ENCODE data around the gene S100A6.
A peak's percentile ranks its signal among the peaks of the same experiment; 100 is the strongest.
"Not testable (repeated sequence)": the region's sequence is repeated elsewhere in the genome, so short reads cannot be mapped to it uniquely, and the experiment has no call there.

Gene S100A6

GRCh38 chr1:153563483-153563901, 27.7 kb upstream of the S100A6 start:
- DNase-seq = no peak

DNA sequence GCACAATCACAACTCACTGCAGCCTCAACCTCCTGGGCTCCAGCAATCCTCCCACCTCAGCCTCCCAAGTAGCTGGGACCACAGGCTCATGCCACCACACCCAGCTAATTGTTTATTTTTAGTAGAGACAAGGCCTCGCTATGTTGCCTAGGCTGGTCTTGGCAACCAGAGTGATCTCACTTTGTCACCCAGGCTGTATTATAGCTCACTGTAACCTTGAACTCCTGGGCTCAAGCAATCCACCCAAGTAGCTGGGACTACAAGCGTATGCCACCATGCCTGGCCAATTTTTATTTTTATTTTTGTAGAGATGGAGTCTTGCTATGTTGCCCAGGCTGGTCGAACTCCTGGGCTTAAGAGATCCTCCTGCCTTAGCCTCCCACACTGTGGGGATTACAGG, 26.2 kb upstream of the S100A6 start:
- DNase-seq = not testable (repeated sequence)

GRCh38 chr1:153561466-153561985, 25.7 kb upstream of the S100A6 start:
- no peak for DNase-seq

DNA sequence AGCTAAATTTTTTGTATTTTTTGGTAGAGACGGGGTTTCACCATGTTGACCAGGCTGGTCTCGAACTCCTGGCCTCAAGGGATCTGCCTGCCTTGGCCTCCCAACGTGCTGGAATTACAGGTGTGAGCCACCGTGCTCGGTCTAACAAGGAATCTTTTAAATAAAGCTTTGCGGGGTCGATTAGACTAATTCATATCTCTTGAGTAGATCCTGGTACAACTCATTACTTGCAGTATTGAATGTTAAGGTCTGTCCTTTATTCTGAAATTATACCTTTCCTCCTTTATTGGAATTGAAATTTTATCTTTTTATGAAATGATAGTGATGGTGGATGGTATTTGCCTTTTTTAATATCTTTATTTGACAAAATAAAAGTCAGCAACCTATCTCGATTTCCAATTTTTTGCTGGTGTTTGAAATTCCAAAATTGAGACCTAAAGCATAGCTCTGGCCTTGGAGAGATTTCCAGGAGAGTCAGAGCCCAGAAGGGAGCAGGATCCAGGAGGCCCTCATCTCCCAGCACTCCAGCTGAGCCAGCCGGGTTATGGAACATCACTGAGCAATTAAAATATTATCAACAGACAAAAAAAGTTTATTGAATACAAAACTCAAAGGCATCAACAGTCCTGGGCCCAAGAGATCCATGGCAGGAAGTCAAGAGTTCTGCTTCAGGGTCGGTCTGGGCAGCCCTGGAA, 25.1 kb upstream of the S100A6 start:
- no peak for DNase-seq

DNA sequence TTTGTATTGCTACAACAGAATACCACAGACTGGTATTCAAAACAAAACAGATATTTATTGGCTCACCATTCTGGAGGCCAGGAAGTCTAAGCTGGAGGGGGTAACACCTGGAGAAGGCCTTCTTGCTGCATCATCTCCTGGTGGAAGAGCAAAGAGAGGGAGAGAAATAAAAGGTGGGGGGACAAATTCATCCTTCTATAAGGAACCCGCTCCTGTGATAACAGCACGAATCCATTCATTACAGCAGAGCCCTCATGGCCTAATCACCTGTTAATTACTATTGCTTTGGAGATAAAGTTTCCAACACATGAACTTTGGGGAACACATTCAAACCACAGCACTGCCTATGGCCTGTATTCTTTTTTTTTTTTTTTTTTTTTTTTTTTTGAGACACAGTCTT, 24.4 kb upstream of the S100A6 start:
- no peak for DNase-seq

DNA sequence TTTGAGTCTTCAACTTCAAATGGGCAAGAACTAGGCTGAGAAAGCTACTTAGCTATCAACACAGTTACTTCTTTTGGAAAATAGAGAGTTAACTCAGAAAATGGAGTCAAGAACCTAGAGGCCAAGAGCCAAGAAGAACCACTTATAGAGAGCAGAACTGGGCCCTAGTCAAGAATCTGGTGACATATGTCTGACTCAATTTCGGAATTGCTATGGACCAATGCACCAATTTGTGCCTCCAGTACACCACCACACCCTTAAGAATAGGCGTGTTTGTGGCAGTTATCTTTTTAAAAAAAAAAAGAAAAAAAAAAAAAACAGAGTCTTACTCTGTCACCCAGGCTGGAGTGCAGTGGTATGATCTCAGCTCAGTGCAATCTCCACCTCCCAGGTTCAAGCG, 22.1 kb upstream of the S100A6 start:
- DNase-seq = no peak

DNA sequence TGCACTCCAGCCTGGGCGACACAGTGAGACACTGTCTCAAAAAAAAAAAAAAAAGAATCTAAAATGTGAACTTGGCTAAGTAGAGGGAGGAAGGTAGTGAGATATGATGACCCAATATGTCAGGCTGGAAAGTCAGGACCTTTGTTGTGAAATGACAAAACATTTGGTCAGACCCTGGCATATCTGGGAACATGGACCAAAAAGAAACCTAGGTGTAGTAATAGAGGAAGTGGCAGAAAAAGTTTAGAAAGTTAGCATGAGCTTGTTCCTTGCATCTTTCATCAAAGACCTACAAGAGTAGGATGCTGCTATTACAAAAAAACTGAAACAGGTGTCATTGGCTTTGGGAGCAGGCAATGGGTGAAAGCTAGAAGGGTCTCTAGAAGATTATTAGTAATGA, 20.6 kb upstream of the S100A6 start:
- DNase-seq = no peak

GRCh38 chr1:153553830-153554541, 18.2 kb upstream of the S100A6 start:
- no peak for DNase-seq

DNA sequence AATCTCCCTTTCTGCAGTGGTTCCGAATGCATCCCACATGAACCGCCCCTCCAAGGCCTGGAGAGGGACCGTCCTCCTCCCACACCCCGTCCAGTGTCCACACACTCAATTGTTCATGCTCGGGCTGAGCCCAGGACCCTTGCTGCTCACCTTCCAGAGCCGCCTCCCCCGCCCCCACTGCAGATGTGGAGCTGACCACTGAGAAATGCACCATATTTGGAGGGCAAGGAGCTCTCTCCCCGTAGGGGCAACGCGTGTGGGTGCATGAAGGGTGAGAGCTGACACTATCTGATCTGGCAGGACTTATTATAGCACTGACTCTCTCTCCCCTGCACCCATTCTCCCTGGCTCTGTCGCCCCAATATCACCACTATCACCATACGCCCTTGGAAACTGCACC, 17.3 kb upstream of the S100A6 start:
- no peak for DNase-seq

GRCh38 chr1:153552335-153552734, 16.5 kb upstream of the S100A6 start:
- DNase-seq = no peak

DNA sequence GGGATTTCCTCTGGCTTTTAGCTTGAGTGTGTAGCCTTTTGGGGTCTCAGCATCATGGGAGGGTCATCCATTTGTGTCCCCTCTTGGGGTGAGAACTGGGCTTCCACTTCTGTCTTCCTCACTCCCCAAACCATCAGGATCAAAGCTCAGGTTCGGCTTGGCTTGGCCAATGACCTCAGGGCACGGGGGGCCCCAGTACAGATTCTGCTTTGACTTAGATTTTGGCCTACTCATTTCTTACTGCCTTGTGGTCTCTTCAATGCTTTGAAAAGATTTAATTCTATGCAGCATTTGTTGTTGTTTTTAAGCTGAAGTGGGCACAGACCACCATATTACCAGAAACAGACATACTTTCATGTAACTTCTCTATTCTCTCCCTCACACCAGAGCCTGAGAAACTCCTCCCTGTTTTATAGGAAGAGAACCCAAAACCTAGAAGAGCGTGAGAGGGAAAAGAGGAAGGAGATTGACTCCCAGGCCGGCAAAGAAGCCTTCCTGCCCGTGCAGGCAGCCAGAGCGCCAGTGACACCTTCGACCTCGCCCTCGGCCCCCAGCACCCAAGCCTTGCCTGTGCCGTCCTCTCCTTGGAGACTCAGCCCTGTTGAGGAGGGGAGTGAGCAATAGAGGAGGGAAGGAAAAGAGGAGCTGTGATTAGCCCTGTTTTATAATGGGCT, 15.2 kb upstream of the S100A6 start:
- DNase-seq = no peak

DNA sequence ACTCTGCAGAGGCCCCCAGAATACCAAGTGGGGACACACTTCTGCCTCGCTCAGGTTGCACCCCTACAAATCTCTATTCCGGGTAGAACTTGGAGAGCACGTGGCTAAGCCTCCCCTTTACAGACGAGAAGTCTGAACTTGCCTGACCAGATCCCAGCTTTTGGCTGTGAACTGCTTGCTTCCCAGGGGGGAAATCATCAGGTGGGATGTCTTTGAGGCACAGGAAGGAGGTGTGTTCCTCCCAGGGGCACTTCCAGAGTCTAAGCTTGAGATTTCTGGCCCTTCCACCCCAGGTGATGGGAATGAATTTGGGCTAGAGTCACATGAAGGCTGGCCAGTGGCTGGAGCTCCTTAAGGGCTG, 14.6 kb upstream of the S100A6 start:
- DNase-seq = no peak

DNA sequence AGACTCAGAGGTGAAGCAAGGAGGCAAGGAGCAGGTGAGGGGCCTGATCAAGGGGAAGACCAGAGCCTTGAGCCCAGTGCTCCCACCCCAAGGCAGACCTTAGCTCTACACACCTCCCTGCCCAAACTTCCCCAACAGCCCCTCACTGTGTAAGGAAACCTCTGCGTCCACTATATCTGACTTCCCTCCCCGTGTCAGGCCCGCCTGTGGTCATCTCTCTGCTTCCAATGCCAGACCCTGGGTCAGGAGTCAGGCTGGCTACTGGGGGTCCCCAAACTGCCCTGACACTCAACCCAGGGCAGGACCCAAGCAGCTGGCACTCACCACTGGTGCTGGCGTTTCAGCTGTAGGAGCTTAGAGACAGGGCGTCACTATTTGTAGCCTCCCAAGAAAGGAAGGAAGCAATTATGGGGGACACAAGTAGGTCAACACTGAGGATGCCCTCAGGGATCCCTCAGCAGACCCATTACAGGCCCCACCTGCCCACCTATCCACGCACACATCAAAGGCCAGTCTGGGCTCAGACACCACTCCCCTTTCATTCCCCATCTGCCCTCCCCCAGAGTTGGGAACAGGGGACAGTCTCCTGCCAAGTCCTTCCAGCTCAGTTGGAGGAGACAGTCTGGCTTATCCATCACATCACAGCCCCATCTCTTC, 14.1 kb upstream of the S100A6 start:
- DNase-seq = no peak

DNA sequence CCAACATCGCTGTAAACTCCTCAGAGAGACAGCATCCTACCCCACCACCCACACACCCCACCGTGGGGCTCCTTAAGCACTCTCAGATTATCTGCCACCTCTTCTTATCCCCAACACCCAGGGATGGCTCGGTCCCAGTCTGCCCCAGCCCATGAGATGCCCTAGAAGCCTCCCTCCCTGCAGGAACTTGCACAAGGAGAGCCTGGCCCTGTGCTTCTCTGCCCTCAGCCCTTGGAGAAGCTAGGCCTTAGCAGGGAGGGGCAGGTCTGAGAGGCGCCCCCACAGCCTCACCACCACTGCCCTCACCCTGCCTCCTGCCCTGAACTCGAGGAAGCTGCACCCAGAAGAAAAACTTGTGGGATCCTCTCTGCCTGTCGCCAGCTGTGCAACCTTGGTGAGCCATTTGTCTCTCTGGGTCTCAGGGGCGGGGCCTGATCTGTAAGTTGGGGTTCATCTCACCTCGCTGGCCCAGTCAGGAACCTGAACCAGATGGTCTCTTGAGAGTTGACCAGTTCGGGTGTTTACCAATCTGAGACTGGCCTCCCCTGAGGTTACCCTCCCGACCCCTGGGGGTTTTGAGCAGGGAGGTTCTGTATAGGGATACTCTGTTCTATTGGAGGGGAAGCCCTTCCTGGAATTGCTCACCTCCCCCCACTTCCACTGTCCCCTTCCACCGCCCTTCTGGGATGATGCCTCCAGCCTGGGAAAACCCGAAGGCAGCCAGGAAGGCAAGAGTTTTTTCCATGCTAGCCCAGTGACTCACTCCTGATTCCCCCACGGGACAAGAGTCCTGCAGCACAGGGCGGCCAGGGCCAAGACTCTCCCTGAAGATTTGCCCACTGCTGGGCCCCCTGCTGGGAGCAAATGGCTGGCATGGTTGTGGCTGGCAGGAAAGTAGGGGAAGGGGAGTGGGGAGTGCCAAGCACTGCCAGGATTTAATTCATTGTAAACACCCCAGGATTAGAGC, 13.2 kb upstream of the S100A6 start, which contains the start of gene S100A3:
S100A3 (minus strand) TSS at position 537 of the 967 bp plus-strand sequence. CDS start 773 bp downstream, outside the sequence.
- DNase-seq = no peak

GRCh38 chr1:153547560-153548551, 12.1 kb upstream of the S100A6 start:
- no peak for DNase-seq

GRCh38 chr1:153546796-153547559, 11.2 kb upstream of the S100A6 start:
- DNase-seq = no peak

DNA sequence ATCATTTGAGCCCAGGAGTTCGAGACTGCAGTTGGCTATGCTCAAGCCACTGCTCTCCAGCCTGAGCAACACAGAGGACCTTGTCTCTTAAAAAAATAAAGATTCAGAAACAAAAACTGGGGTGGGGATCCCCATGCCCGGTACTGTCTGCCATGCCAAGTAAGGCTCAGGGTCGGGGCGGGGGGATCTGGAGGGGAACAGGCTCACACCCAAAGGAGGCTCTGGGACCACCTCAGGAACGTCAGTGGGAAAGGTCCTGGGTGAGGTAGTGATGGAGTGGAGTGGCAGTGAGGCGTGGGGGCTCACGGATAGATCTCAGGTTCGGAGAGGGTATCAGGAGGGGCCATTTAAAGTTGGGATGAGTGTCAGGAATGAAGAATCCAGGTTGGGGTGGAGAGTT, 10.6 kb upstream of the S100A6 start:
- DNase-seq = no peak

GRCh38 chr1:153545067-153546055, 9.6 kb upstream of the S100A6 start, which contains the start of gene S100A4:
S100A4 (minus strand) TSS chr1:153545806; CDS start chr1:153544794, 1,012 bp downstream.
- DNase-seq = peak; percentile 86
